Panc1 (cell line): Measurements from ENCODE around the gene ZBTB46.
"Not testable (repeated sequence)": the region's sequence is repeated elsewhere in the genome, so short reads cannot be mapped to it uniquely, and the experiment has no call there.

Experiments
- CTCF ChIP-seq: fragments of 450-650 bp; IDR thresholded peaks from 2 replicates; pipeline ENCODE4 v1.5.1; 2017; ENCODE audit warnings: mild to moderate bottlenecking
- POLR2AphosphoS5 ChIP-seq: IDR thresholded peaks from 2 replicates; pipeline ENCODE4 v1.6.1; 2012; ENCODE audit warnings: mild to moderate bottlenecking, low read depth, low read length, moderate library complexity
- SIN3A ChIP-seq: IDR thresholded peaks from 2 replicates; pipeline ENCODE4 v1.6.1; 2012; ENCODE audit warnings: low read depth, mild to moderate bottlenecking, low read length, moderate library complexity, borderline replicate concordance; ENCODE audit not compliant: insufficient read depth
- TCF7L2 ChIP-seq: IDR thresholded peaks from 2 replicates; pipeline ENCODE4 v1.6.1; 2011; ENCODE audit warnings: mild to moderate bottlenecking, low read depth, low read length, inconsistent platforms

- TF ChIP-seq POLR2AphosphoS5, CTCF, SIN3A, TCF7L2: not testable (repeated sequence)
These were observed 22.6 kb upstream of the ZBTB46 start for GRCh38 chr20:63853733-63854068.
